Tibial artery (tissue), 4 donors: ENCODE results near the gene CCDC127.

Experiments
- DNase-seq, 2 donors: peaks; one replicate each; pipeline ENCODE4 v3.0.0-alpha.2; 2019
- H3K27ac ChIP-seq, 2 donors: fragments of 200-600 bp; sonication (generic) in 1 of 2; 1 replicate in 1 of 2; 2 replicates in 1 of 2; pipeline ENCODE4 v1.5.1; 2018 to 2019; ENCODE audit warnings: mild to moderate bottlenecking in 1 of 2
- H3K27me3 ChIP-seq, 2 donors: fragments of 200-600 bp; sonication (generic) in 1 of 2; one replicate each; pipeline versions ENCODE4 v1.5.1 to v1.6.0; 2016 to 2019
- H3K36me3 ChIP-seq, 3 donors: fragments of 200-600 bp; sonication (generic) in 2 of 3; one replicate each; pipeline ENCODE4 v1.5.1; 2016 to 2019; ENCODE audit warnings: mild to moderate bottlenecking in 2 of 3
- H3K4me1 ChIP-seq, 4 donors: fragments of 200-600 bp; sonication (generic) in 2 of 4; 1 replicate in 3 of 4; 2 replicates in 1 of 4; pipeline ENCODE4 v1.5.1; 2016 to 2019
- H3K4me3 ChIP-seq, 2 donors: fragments of 200-600 bp; sonication (generic) in 1 of 2; 1 replicate in 1 of 2; 2 replicates in 1 of 2; pipeline ENCODE4 v1.5.1; 2018 to 2019; ENCODE audit warnings: mild to moderate bottlenecking in 2 of 2
- H3K9me3 ChIP-seq, 3 donors: fragments of 200-600 bp; sonication (generic) in 1 of 3; one replicate each; pipeline ENCODE4 v1.5.1; 2016 to 2019
- CTCF ChIP-seq, 2 experiments: fragments of 200-600 bp in 1 of 2; fragments of 450-650 bp in 1 of 2; IDR thresholded peaks; one replicate each; pipeline ENCODE4 v1.5.1; 2017 to 2019; ENCODE audit warnings: antibody characterized with exemption in 2 of 2, mild to moderate bottlenecking in 1 of 2, moderate library complexity in 1 of 2
- intact Hi-C: fragments of 100-400 bp; cut with DNase I; formaldehyde crosslinking; loops from one replicate; pipeline ENCODE4 v1.15.0; 2023; ENCODE audit warnings: low total_unique reads

The CCDC127 gene

DNA sequence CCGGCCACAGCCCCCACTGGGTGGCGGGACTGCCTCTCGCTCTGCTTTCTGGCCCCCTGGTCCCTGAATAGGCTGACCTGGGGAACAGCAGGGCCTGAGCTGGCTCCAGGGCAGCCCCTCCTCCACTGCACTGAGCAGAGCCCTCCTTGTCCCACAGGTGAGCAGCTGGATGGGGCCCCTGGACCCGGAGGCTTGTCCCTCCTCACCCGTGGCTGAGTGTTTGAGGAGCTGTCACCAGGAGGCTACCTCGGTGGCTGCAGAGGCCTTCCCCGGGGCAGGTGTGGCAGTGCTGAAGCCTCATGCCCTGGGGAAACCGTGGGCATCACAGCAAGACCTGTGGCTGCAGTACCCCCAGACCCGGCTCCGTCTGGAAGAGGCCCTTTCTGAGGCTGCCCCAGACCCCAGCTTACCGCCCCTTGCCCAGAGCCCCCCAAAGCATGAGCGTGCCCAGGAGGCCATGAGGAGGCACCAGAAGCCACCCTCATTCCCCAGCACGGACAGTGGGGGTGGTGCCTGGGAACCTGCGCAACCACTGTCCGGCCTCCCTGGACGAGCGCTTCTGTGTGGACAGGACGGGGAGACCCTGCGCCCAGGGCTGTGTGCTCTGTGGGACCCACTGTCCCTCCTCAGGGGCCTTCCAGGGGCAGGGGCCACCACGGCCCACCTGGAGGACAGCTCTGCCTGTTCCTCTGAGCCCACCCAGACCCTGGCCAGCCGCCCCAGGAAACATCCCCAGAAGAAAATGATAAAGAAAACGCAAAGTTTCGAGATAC is 55.2 kb downstream of the CCDC127 start:
- Histone ChIP-seq H3K36me3 (no peaks in the 10 kb centered on the region), H3K27me3 (peaks cover 0 to 41% of the 10 kb centered on the region in 2 donors), H3K27ac (no peak overlapping the region), H3K4me1 (no peaks in the 10 kb centered on the region), H3K4me3 (no peak overlapping the region), H3K9me3 (no peaks in the 10 kb centered on the region)
- no peak for TF ChIP-seq CTCF (IDR thresholded peaks at IDR 0.05)
- intact Hi-C loops = no loop called here
- DNase-seq = peak in 1 of 2 donors; percentile 59

DNA sequence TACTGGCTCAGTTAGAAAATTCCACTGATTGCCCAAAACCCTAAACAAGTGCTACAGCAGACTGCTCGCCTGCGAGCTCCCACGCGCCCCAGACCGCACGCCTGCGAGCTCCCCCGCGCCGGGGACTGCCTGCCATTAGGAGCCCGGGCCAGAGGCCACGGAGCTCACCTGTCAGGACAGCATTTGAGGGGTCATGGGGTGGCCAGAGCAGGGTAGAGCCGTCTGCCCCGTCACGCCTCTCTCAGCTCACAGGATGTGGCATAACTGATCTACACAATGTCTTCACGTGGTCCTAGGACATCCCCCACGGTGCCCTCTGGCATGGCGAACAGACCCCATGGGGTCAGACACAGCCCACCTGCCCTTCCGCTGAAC is 55.8 kb downstream of the CCDC127 start:
- intact Hi-C loops = no loop called here
- DNase-seq = peak in 1 of 2 donors; percentile 61

DNA sequence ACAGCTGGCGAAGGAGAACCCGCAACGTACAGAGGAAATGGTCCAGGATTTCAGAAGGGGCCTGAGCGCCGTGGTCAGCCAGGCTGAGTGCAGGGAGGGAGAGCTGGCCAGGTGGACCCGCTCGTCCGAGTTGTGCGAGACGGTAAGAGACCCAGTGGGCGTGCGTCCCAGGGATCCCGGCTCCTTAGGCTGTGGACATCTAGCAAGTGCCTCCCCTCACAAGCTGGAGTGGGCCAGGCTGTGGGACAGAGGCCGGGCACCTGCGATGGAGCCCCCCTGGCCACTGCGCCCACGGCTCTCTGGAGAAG is 56.2 kb downstream of the CCDC127 start:
- Histone ChIP-seq H3K9me3 (no peaks in the 10 kb centered on the region), H3K36me3 (peaks cover 0 to under 1% (median 0%) of the 10 kb centered on the region in 3 donors), H3K4me3 (no peak overlapping the region), H3K4me1 (no peaks in the 10 kb centered on the region), H3K27ac (no peak overlapping the region), H3K27me3 (peaks cover 0 to 43% of the 10 kb centered on the region in 2 donors)
- TF ChIP-seq CTCF (IDR thresholded peaks at IDR 0.05) = no peak
- DNase-seq = no peak
- intact Hi-C loops = no loop called here

More for the DNA sequence above, 55.8 kb downstream of the CCDC127 start:
- Histone ChIP-seq H3K36me3 (no peaks in the 10 kb centered on the region), H3K9me3 (no peaks in the 10 kb centered on the region), H3K4me1 (no peaks in the 10 kb centered on the region), H3K27ac (no peak overlapping the region), H3K4me3 (no peak overlapping the region), H3K27me3 (peaks cover 0 to 43% of the 10 kb centered on the region in 2 donors)
- no peak for TF ChIP-seq CTCF (IDR thresholded peaks at IDR 0.05)

- intact Hi-C loops = no loop called here
- no peak for TF ChIP-seq CTCF (IDR thresholded peaks at IDR 0.05)
- DNase-seq = no peak
- Histone ChIP-seq H3K9me3 (no peaks in the 10 kb centered on the region), H3K4me1 (no peaks in the 10 kb centered on the region), H3K27ac (no peak overlapping the region), H3K4me3 (no peak overlapping the region), H3K27me3 (peaks cover 0 to 43% of the 10 kb centered on the region in 2 donors), H3K36me3 (peaks cover 0 to 7% (median 0%) of the 10 kb centered on the region in 3 donors)
Observed at GRCh38 chr5:160921-161802, 56.8 kb downstream of the CCDC127 start.

GRCh38 chr5:160173-160510 is 57.8 kb downstream of the CCDC127 start:
- H3K4me3 ChIP-seq = no peak overlapping the region
- no peaks in the 10 kb centered on the region for H3K9me3 ChIP-seq
- DNase-seq = no peak
- peaks cover 0 to 8% (median 0%) of the 10 kb centered on the region in 3 donors for H3K36me3 ChIP-seq
- TF ChIP-seq CTCF (IDR thresholded peaks at IDR 0.05) = no peak
- no peak overlapping the region for H3K27ac ChIP-seq
- intact Hi-C loops = no loop called here
- H3K27me3 ChIP-seq = peaks cover 0 to 43% of the 10 kb centered on the region in 2 donors
- H3K4me1 ChIP-seq = no peaks in the 10 kb centered on the region
